GM12865 (cell line): ENCODE data around the gene LCE1F.

Source experiments
- DNase-seq: peaks from one replicate; pipeline ENCODE4 v3.0.0; 2010; ENCODE audit warnings: low read depth
- H3K4me3 ChIP-seq: 2 replicates; pipeline ENCODE4 v1.5.1; 2011; ENCODE audit warnings: mild to moderate bottlenecking, low read depth, low read length, control low read depth
- CTCF ChIP-seq: IDR thresholded peaks from 2 replicates; pipeline ENCODE4 v1.5.1; 2011; ENCODE audit warnings: low read length, control low read depth, low read depth, inconsistent platforms; ENCODE audit not compliant: insufficient read depth; ENCODE audit errors: missing control alignments

The LCE1F gene

GRCh38 chr1:152774875-152775274 is at the start of gene LCE1F:
TSS of gene LCE1F (plus strand) at chr1:152775140. CDS start at chr1:152776372, 1,232 bp downstream.
- DNase-seq, result peak; percentile 9
- peak; percentile 19 for TF ChIP-seq CTCF
- no peak within 1 kb of the TSS for H3K4me3 ChIP-seq

GRCh38 chr1:152725261-152725660 is 49.7 kb upstream of the LCE1F start:
- DNase-seq, result no peak
- no peak for TF ChIP-seq CTCF
- H3K4me3 ChIP-seq, result no peak overlapping the region

GRCh38 chr1:152728986-152729385 is 46.0 kb upstream of the LCE1F start:
- no peak for TF ChIP-seq CTCF
- DNase-seq, result no peak
- H3K4me3 ChIP-seq, result no peak overlapping the region

GRCh38 chr1:152735648-152736047 is 39.3 kb upstream of the LCE1F start:
- TF ChIP-seq CTCF, result no peak
- H3K4me3 ChIP-seq, result no peak overlapping the region
- no peak for DNase-seq

- TF ChIP-seq CTCF, result no peak
- no peak overlapping the region for H3K4me3 ChIP-seq
- DNase-seq, result no peak
Observed at GRCh38 chr1:152737997-152738396, 36.9 kb upstream of the LCE1F start.

- H3K4me3 ChIP-seq, result no peak overlapping the region
- no peak for TF ChIP-seq CTCF
- no peak for DNase-seq
Observed at GRCh38 chr1:152739841-152740240, 35.1 kb upstream of the LCE1F start.

GRCh38 chr1:152741656-152742055 is 33.3 kb upstream of the LCE1F start:
- no peak for TF ChIP-seq CTCF
- no peak overlapping the region for H3K4me3 ChIP-seq
- no peak for DNase-seq
